B cell (primary cell): ENCODE data around the gene SKIC8. TPM values are rescaled to one million over a fixed set of nuclear protein-coding genes. Genes with fewer than 3 reads are reported as not detected.

Experiments
- ATAC-seq: fragments of 200-7000 bp; cut with Tn5 transposase; one replicate; pipeline ENCODE4 v1.10.0; 2021; ENCODE audit warnings: low read depth, mild to moderate bottlenecking, moderate number of reproducible peaks, moderate library complexity
- CTCF ChIA-PET: fragments of 350-600 bp; sonication (Branson Sonifier 250); formaldehyde crosslinking; loops from one replicate; lab custom pipeline; 2021; ENCODE audit warnings: antibody characterized with exemption, inconsistent platforms; lab: Charles Lee
- POLR2A ChIA-PET: fragments of 350-600 bp; sonication (Branson Sonifier 250); formaldehyde crosslinking; loops from one replicate; lab custom pipeline; 2021; ENCODE audit warnings: antibody characterized with exemption; lab: Charles Lee
- DNase-seq: peaks from one replicate; pipeline ENCODE4 v3.0.0; 2013
- H2AFZ ChIP-seq: 2 replicates; pipeline ENCODE4 v1.6.1; 2012; ENCODE audit warnings: mild to moderate bottlenecking, low read depth, low read length; ENCODE audit not compliant: insufficient read depth, poor library complexity, severe bottlenecking
- H3K27ac ChIP-seq, 2 donors: 1 replicate in 1 of 2; 2 replicates in 1 of 2; pipeline ENCODE4 v1.5.1; 2012 to 2013; ENCODE audit warnings: low read length in 2 of 2, mild to moderate bottlenecking in 2 of 2, moderate library complexity in 1 of 2
- H3K27me3 ChIP-seq, 4 experiments: fragments of 200-600 bp in 1 of 4; sonication (generic) in 1 of 4; replicated peaks in 1 of 4; 1 replicate in 2 of 4; 2 replicates in 2 of 4; pipeline versions ENCODE4 v1.6.1 to v1.7.0; 2013 to 2016; ENCODE audit warnings: low read length in 3 of 4, mild to moderate bottlenecking in 2 of 4, mixed read lengths in 1 of 4, moderate library complexity in 1 of 4; ENCODE audit not compliant: insufficient read depth in 4 of 4, control insufficient read depth in 3 of 4; ENCODE audit errors: control extremely low read depth in 1 of 4
- H3K36me3 ChIP-seq, 2 experiments: replicated peaks in 1 of 2; 1 replicate in 1 of 2; 2 replicates in 1 of 2; pipeline versions ENCODE4 v1.6.1 to v1.7.1; 2013; ENCODE audit warnings: low read length in 1 of 2; ENCODE audit not compliant: insufficient read depth in 2 of 2, control insufficient read depth in 1 of 2; ENCODE audit errors: control extremely low read depth in 1 of 2, extremely low read depth in 1 of 2
- H3K4me1 ChIP-seq, 2 donors: fragments of 200-600 bp in 1 of 2; sonication (generic) in 1 of 2; 1 replicate in 1 of 2; 2 replicates in 1 of 2; pipeline versions ENCODE4 v1.5.1 to v1.6.1; 2013 to 2017; ENCODE audit warnings: low read length in 2 of 2; ENCODE audit not compliant: control insufficient read depth in 2 of 2, insufficient read depth in 2 of 2
- H3K4me2 ChIP-seq: replicated peaks from 2 replicates; pipeline ENCODE3; 2012; ENCODE audit warnings: mild to moderate bottlenecking, low read depth, low read length; ENCODE audit not compliant: poor library complexity, severe bottlenecking
- H3K4me3 ChIP-seq, 5 experiments: fragments of 200-600 bp in 1 of 5; sonication (generic) in 1 of 5; 1 replicate in 3 of 5; 2 replicates in 2 of 5; pipeline versions ENCODE4 v1.5.1 to v1.7.0; 2011 to 2016; ENCODE audit warnings: low read length in 4 of 5, mild to moderate bottlenecking in 4 of 5, low read depth in 2 of 5, control low read depth in 1 of 5, moderate library complexity in 1 of 5; ENCODE audit not compliant: insufficient read depth in 1 of 5; ENCODE audit errors: control extremely low read depth in 1 of 5, extremely low read depth in 1 of 5
- H3K79me2 ChIP-seq: fragments of 200-600 bp; sonication (generic); one replicate; pipeline ENCODE4 v1.6.0; 2016; ENCODE audit warnings: low read length; ENCODE audit not compliant: control insufficient read depth, insufficient read depth
- H3K9ac ChIP-seq: fragments of 200-600 bp; sonication (generic); 2 replicates; pipeline ENCODE4 v1.6.1; 2017; ENCODE audit warnings: mild to moderate bottlenecking, low read length, moderate library complexity
- H3K9me3 ChIP-seq, 3 donors: one replicate each; pipeline versions ENCODE4 v1.6.1 to v1.7.1; 2013; ENCODE audit warnings: low read length in 2 of 3; ENCODE audit not compliant: control insufficient read depth in 2 of 3, insufficient read depth in 1 of 3; ENCODE audit errors: control extremely low read depth in 1 of 3
- H4K20me1 ChIP-seq: 2 replicates; pipeline ENCODE4 v1.6.0; 2012; ENCODE audit warnings: mild to moderate bottlenecking, low read length; ENCODE audit not compliant: insufficient read depth, control insufficient read depth, poor library complexity, severe bottlenecking
- H3K27ac Mint-ChIP-seq: one replicate; pipeline ENCODE4 v1.8.0; 2021; ENCODE audit warnings: mixed read lengths
- H3K27me3 Mint-ChIP-seq: one replicate; pipeline ENCODE4 v1.8.0; 2021; ENCODE audit warnings: mixed read lengths
- H3K4me1 Mint-ChIP-seq: one replicate; pipeline ENCODE4 v1.8.0; 2021; ENCODE audit warnings: mixed read lengths
- H3K4me3 Mint-ChIP-seq: one replicate; pipeline ENCODE4 v1.8.0; 2021; ENCODE audit warnings: mixed read lengths
- H3K9me3 Mint-ChIP-seq: one replicate; pipeline ENCODE4 v1.8.0; 2022; ENCODE audit warnings: mixed read lengths; ENCODE audit not compliant: insufficient read depth
- CTCF ChIP-seq: fragments of 200-600 bp; IDR thresholded peaks from one replicate; pipeline ENCODE4 v1.8.0; 2022; ENCODE audit warnings: antibody characterized with exemption, mild to moderate bottlenecking
- EZH2 ChIP-seq: IDR thresholded peaks from 2 replicates; pipeline ENCODE4 v1.6.1; 2012; ENCODE audit warnings: borderline replicate concordance, low read depth, mild to moderate bottlenecking, moderate library complexity, low read length; ENCODE audit not compliant: insufficient read depth, poor library complexity, severe bottlenecking
- WGBS: methylation state at CpG from one replicate; pipeline ENCODE4 v1.1.5; 2013; ENCODE audit warnings: missing lambda C conversion rate; ENCODE audit not compliant: insufficient coverage; 5-methylcytosine and 5-hydroxymethylcytosine counted together
- intact Hi-C: fragments of 100-400 bp; cut with micrococcal nuclease; formaldehyde crosslinking; loops from one replicate; pipeline ENCODE4 v1.10.0; 2022
- polyA plus RNA-seq: library from polyadenylated mRNA; depleted of rRNA; stranded (reverse); fragments of >200 nt; gene quantifications from 2 replicates; pipeline ENCODE4 v1.2.3, GENCODE V29; 2012
- total RNA-seq, 2 donors: library from RNA; stranded (reverse); fragments of 120-200 nt in 1 of 2; gene quantifications; 1 replicate in 1 of 2; 2 replicates in 1 of 2; pipeline versions ENCODE4 v1.2.3 to v1.2.4, GENCODE V29; 2013 to 2022

The SKIC8 gene
- total and polyA plus RNA-seq, 2 donors (not counting 1 experiment from before 2014, with no cell fraction given) = 31.9 to 40.2 TPM

- 92% methylated on average over 4 of the region's 7 CpGs for WGBS
- Mint-ChIP-seq H3K27me3 (no peaks in the 10 kb centered on the region), H3K4me1 (no peaks in the 10 kb centered on the region), H3K9me3 (no peaks in the 10 kb centered on the region), H3K27ac (no peak overlapping the region), H3K4me3 (no peak overlapping the region)
- CTCF ChIA-PET = no interaction called here
- DNase-seq (no peak), ATAC-seq (no peak)
- intact Hi-C loops = no loop called here
- Histone ChIP-seq H3K4me3 (no peak overlapping the region), H3K4me1 (no peaks in the 10 kb centered on the region), H3K4me2 (no peak overlapping the region), H3K9ac (no peak overlapping the region), H3K27ac (no peak overlapping the region), H3K79me2 (no peaks in the 10 kb centered on the region), H3K27me3 (no peaks in the 10 kb centered on the region), H4K20me1 (no peaks in the 10 kb centered on the region), H3K36me3 (no peaks in the 10 kb centered on the region), H2AFZ (no peak overlapping the region), H3K9me3 (no peaks in the 10 kb centered on the region)
- TF ChIP-seq EZH2 (no peak), CTCF (no peak)
- POLR2A ChIA-PET = interaction anchor here (0.6 kb wide), 1 partner anchor 231 kb away, joined by 7 read pairs; no protein-coding TSS in a partner anchor
Observed at GRCh38 chr15:78325092-78325843, 25.9 kb upstream of the SKIC8 start.

- no peak overlapping the region for H3K4me3 Mint-ChIP-seq
- ATAC-seq (no peak), DNase-seq (no peak)
- H3K9me3 ChIP-seq = no peaks in the 10 kb centered on the region
- ChIA-PET POLR2A (interaction anchor here (0.6 kb wide), 1 partner anchor 72 kb away, joined by 9 read pairs; no protein-coding TSS in a partner anchor), CTCF (no interaction called here)
- no peaks in the 10 kb centered on the region for H3K27me3 Mint-ChIP-seq
- no peaks in the 10 kb centered on the region for H3K36me3 ChIP-seq
- no peak overlapping the region for H3K27ac ChIP-seq
- H2AFZ ChIP-seq = no peak overlapping the region
- intact Hi-C loops = no loop called here
- H3K9ac ChIP-seq = no peak overlapping the region
- H3K4me1 Mint-ChIP-seq = no peaks in the 10 kb centered on the region
- no peaks in the 10 kb centered on the region for H3K4me1 ChIP-seq
- no peak overlapping the region for H3K4me3 ChIP-seq
- H3K4me2 ChIP-seq = no peak overlapping the region
- H3K27me3 ChIP-seq = no peaks in the 10 kb centered on the region
- H3K79me2 ChIP-seq = no peaks in the 10 kb centered on the region
- H4K20me1 ChIP-seq = no peaks in the 10 kb centered on the region
- WGBS = 89% methylated on average over 4 of the region's 5 CpGs
- no peak overlapping the region for H3K27ac Mint-ChIP-seq
- TF ChIP-seq CTCF (no peak), EZH2 (no peak)
- H3K9me3 Mint-ChIP-seq = no peaks in the 10 kb centered on the region
Observed at GRCh38 chr15:78324144-78324543, 24.7 kb upstream of the SKIC8 start.
